CD4-positive, alpha-beta T cell treated with Interferon alpha-2 for 1 hour (primary cell): ENCODE results near the gene OTOL1.

Experiments used
- DNase-seq, 2 donors: peaks; one replicate each; pipeline ENCODE4 v3.0.0-alpha.2; 2020 to 2022

Gene OTOL1

DNA sequence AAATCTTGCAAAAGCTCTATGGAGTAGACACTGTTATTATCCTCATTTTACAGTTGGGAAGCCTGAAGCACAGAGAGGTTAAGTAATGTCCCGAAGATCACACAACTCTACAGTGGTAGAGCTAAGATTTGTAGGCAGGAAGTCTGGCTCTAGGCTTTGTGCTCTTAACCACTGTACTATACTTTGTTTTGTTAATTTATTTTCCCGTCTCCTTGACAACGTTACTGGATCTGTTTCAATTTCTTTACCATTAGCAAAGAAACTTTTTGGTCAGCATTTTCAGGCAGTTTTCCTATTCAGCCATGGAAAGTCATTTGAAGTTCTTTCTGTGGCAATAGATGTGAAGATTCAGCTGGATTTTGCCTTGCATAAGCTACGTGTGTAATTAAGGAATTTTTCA, 51.7 kb downstream of the OTOL1 start:
- no peak for DNase-seq

DNA sequence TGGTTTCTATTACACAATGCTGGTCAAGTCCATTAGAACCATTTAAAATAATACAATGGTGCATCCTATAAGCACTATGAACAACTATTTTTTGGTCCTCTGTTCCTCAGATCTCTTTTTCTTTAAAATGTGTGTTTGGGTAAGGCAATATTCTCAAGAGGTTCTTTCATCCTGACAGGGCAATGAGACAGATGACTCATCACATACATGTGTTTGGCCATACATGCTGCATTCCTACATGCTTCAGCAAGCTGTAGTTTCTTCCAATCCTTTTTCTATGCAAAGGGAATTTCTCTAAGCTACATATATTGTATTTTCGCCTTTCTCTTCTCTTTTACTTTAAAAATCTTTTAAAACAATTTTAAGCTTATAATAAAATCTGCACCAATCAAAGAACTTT, 52.7 kb downstream of the OTOL1 start:
- DNase-seq, result no peak

- no peak for DNase-seq
These were observed 54.0 kb downstream of the OTOL1 start for GRCh38 chr3:161550491-161551195.

- DNase-seq, result no peak
These were observed 55.1 kb downstream of the OTOL1 start for GRCh38 chr3:161551697-161552096.

DNA sequence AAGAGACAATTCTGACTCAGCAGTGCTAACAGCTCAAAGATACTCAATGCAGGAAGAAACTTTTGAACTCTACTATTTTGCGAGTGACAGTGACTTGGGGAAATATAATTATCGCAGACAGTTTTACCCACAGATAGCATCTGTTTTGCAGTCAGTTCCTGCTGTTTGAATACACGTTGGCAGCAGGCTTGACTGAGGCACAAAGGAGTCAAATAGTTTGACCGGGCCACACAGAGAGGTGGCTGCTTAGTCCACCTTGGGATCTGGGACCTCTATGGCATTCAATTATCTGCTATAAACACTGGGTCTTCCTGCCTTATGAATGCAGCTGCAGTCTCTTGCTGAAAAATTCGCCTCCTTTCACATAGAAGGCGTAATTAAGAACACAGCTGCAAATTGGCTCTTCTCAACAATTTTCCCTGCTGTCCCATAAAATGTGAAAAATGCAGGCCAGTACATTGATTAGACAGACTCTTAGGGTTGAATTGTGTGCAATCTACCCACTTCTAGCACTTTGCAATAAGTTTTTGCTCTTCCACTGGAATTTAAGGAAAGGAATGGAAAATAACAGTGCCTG, 56.5 kb downstream of the OTOL1 start:
- DNase-seq, result no peak
